Vagina (tissue), 2 donors: ENCODE results near the gene CACNA1C. TPM values are rescaled to one million over a fixed set of nuclear protein-coding genes. Genes with fewer than 3 reads are reported as not detected.

Experiments
- DNase-seq, 2 donors: peaks; one replicate each; pipeline ENCODE4 v3.0.0-alpha.2; 2017; ENCODE audit errors: extremely low spot score in 2 of 2
- H3K27ac ChIP-seq: fragments of 200-600 bp; sonication (generic); one replicate; pipeline ENCODE4 v1.5.1; 2019
- H3K27me3 ChIP-seq: fragments of 200-600 bp; sonication (generic); one replicate; pipeline ENCODE4 v1.5.1; 2019
- H3K36me3 ChIP-seq, 2 donors: fragments of 200-600 bp; sonication (generic); one replicate each; pipeline ENCODE4 v1.5.1; 2017 to 2019
- H3K4me1 ChIP-seq: fragments of 200-600 bp; sonication (generic); one replicate; pipeline ENCODE4 v1.5.1; 2019
- H3K4me3 ChIP-seq, 2 donors: fragments of 200-600 bp; sonication (generic); 1 replicate in 1 of 2; 2 replicates in 1 of 2; pipeline ENCODE4 v1.5.1; 2016 to 2019
- H3K9me3 ChIP-seq: fragments of 200-600 bp; sonication (generic); one replicate; pipeline ENCODE4 v1.5.1; 2019
- POLR2A ChIP-seq, 2 donors: fragments of 450-650 bp; IDR thresholded peaks; one replicate each; pipeline ENCODE4 v1.6.1; 2017; ENCODE audit warnings: antibody characterized with exemption in 2 of 2, mild to moderate bottlenecking in 2 of 2, moderate library complexity in 2 of 2
- POLR2AphosphoS5 ChIP-seq, 2 donors: sonication (generic); formaldehyde crosslinking; IDR thresholded peaks; one replicate each; pipeline ENCODE4 v1.9.0; 2017; ENCODE audit warnings: antibody characterized with exemption in 2 of 2, mild to moderate bottlenecking in 2 of 2, low read depth in 1 of 2; ENCODE audit not compliant: insufficient read depth in 1 of 2
- intact Hi-C: fragments of 100-400 bp; cut with DNase I; formaldehyde crosslinking; loops from one replicate; pipeline ENCODE4 v1.15.1; 2023
- total RNA-seq: library from RNA; depleted of rRNA; stranded (reverse); fragments of >200 nt; gene quantifications from one replicate; pipeline ENCODE4 v1.2.3, GENCODE V29; 2016
- TF ChIP-seq, protein P1 (sequence below), 3 experiments: fragments of 450-650 bp in 2 of 3; fragments of 200-600 bp in 1 of 3; sonication (generic) in 1 of 3; IDR thresholded peaks; one replicate each; pipeline ENCODE4 v1.5.1; 2017 to 2019; ENCODE audit warnings: antibody characterized with exemption in 3 of 3, mild to moderate bottlenecking in 2 of 3, moderate library complexity in 2 of 3

CACNA1C gene
- total RNA-seq, 1 donor from 2014 or later = 9.8 TPM

DNA sequence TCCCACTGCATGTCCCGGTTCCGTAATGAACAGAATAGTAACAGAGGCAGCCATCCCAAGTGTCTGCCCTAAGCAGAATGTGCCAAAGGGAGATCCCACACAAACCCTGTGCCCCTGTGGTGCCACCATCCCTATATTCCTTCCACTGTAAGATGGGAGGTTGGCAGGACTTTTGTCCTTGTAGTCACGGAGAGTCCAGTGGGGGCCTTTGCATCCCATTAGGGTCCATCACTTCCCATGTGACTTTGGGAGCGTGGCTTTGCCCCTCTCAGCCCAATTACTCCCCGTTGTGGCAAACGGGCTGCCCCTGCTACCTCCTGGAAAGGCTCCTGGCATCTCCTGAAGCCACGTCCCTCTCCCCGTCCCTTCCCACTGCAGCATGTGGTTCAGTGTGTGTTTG is 552.5 kb downstream of the CACNA1C start:
- peaks cover 0 to under 1% of the 10 kb centered on the region in 2 donors for H3K36me3 ChIP-seq
- TF ChIP-seq, protein P1, sequence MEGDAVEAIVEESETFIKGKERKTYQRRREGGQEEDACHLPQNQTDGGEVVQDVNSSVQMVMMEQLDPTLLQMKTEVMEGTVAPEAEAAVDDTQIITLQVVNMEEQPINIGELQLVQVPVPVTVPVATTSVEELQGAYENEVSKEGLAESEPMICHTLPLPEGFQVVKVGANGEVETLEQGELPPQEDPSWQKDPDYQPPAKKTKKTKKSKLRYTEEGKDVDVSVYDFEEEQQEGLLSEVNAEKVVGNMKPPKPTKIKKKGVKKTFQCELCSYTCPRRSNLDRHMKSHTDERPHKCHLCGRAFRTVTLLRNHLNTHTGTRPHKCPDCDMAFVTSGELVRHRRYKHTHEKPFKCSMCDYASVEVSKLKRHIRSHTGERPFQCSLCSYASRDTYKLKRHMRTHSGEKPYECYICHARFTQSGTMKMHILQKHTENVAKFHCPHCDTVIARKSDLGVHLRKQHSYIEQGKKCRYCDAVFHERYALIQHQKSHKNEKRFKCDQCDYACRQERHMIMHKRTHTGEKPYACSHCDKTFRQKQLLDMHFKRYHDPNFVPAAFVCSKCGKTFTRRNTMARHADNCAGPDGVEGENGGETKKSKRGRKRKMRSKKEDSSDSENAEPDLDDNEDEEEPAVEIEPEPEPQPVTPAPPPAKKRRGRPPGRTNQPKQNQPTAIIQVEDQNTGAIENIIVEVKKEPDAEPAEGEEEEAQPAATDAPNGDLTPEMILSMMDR (IDR thresholded peaks at IDR 0.05) = no peak
- TF ChIP-seq POLR2A (IDR thresholded peaks at IDR 0.05) (no peak), POLR2AphosphoS5 (IDR thresholded peaks at IDR 0.05; ENCODE audit: insufficient read depth in 1 of 2, low read depth in 1 of 2) (no peak)
- no peak overlapping the region for H3K27ac ChIP-seq
- no peaks in the 10 kb centered on the region for H3K27me3 ChIP-seq
- H3K4me3 ChIP-seq = no peak overlapping the region
- no peaks in the 10 kb centered on the region for H3K9me3 ChIP-seq
- intact Hi-C loops = no loop called here
- DNase-seq = no peak
- H3K4me1 ChIP-seq = no peaks in the 10 kb centered on the region

DNA sequence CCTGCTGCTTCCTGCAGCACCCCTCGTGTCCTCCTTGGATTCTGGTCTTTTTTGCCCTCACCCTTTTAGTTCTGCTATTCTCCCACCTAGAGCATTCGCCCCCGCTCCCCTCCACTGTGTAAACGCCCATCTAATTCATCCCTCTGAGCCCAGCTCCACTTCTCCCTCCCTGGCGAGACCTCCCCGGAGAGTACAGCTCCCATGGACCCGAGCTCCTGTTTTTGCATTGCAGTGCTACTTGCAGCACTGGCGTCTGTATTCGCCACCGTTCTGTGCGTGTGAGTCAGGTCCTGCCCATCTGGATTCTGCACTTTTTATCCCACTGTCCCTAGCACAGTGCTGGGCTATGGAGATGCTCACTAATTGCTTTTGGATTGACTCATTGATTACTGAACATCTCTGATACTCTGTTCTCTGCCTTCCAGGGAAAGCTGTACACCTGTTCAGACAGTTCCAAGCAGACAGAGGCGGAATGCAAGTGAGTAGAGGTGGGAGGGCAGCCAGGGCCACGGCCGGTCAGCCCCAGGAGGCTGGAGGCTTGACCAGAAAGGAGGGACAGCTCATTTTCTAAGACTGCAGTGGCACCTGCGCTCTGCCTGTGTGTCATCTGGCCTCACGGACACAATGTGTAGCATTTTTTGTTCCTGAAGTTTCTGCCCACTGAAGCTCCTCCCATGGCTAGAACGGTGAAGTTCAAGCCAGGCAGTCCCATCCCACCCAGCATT is 553.6 kb downstream of the CACNA1C start:
- Histone ChIP-seq H3K27me3 (no peaks in the 10 kb centered on the region), H3K4me1 (no peaks in the 10 kb centered on the region), H3K27ac (no peak overlapping the region), H3K9me3 (no peaks in the 10 kb centered on the region), H3K4me3 (no peak overlapping the region), H3K36me3 (peaks cover 0 to 5% of the 10 kb centered on the region in 2 donors)
- no peak for DNase-seq
- intact Hi-C loops = no loop called here
- TF ChIP-seq, protein P1 (IDR thresholded peaks at IDR 0.05) = no peak
- TF ChIP-seq POLR2AphosphoS5 (IDR thresholded peaks at IDR 0.05; ENCODE audit: insufficient read depth in 1 of 2, low read depth in 1 of 2) = no peak
- TF ChIP-seq POLR2A (IDR thresholded peaks at IDR 0.05) = no peak

DNA sequence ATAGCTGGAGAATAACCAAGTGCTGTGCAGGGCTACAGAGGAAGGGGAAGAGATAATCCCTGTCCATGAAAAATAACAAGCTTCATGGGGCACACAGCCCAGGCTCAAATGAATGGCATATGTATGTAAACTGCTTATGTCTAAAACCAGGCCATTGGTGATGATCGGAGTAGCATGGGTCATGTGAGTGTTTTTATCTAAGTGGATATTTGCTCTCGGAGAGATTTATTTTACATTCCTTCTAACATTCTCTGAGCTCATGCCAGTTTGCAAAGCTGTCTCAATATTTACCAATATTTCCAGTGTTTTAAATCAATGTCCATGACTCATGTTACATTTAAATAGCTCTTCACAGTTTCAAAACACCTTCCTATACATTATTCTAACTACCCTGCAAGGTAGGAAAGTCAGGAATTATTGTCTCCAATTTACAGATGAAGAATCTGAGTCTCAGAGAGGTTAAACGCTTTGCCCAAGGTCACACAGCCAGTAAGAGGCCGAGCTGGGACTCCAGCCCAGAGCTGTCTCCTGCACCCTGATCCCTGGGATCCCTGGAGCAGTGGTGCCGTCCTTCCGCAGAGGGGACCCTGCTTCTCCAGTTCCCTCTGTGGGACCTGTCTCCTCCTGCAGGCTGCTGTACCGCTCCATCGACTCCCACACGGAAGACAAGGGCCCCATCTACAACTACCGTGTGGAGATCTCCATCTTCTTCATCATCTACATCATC is 555.3 kb downstream of the CACNA1C start:
- intact Hi-C loops = no loop called here

DNA sequence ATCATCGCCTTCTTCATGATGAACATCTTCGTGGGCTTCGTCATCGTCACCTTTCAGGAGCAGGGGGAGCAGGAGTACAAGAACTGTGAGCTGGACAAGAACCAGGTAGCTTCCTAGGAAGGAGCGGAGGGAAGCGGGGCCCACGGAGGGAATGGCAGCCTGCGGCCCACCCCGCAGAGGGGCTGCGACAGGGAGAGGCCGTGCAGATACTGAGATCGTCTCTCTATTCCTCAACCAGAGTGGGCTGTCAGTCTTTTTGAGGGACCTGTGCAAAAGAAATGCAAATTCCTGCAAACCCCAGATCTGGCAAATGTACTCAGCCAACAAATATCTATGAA is 555.8 kb downstream of the CACNA1C start:
- no peak for DNase-seq
- Histone ChIP-seq H3K27me3 (no peaks in the 10 kb centered on the region), H3K4me1 (peaks cover 6% of the 10 kb centered on the region), H3K36me3 (peaks cover 0 to 5% of the 10 kb centered on the region in 2 donors), H3K4me3 (no peak overlapping the region), H3K27ac (no peak overlapping the region), H3K9me3 (no peaks in the 10 kb centered on the region)
- intact Hi-C loops = no loop called here
- TF ChIP-seq, protein P1 (IDR thresholded peaks at IDR 0.05) = no peak
- TF ChIP-seq POLR2A (IDR thresholded peaks at IDR 0.05) (no peak), POLR2AphosphoS5 (IDR thresholded peaks at IDR 0.05; ENCODE audit: insufficient read depth in 1 of 2, low read depth in 1 of 2) (no peak)

More for the DNA sequence above, 555.3 kb downstream of the CACNA1C start:
- no peak for DNase-seq
- Histone ChIP-seq H3K4me3 (no peak overlapping the region), H3K36me3 (peaks cover 0 to 5% of the 10 kb centered on the region in 2 donors), H3K4me1 (peaks cover under 1% of the 10 kb centered on the region), H3K9me3 (no peaks in the 10 kb centered on the region), H3K27me3 (no peaks in the 10 kb centered on the region), H3K27ac (no peak overlapping the region)
- TF ChIP-seq POLR2A (IDR thresholded peaks at IDR 0.05) (no peak), POLR2AphosphoS5 (IDR thresholded peaks at IDR 0.05; ENCODE audit: insufficient read depth in 1 of 2, low read depth in 1 of 2) (no peak)
- TF ChIP-seq, protein P1 (IDR thresholded peaks at IDR 0.05) = no peak

DNA sequence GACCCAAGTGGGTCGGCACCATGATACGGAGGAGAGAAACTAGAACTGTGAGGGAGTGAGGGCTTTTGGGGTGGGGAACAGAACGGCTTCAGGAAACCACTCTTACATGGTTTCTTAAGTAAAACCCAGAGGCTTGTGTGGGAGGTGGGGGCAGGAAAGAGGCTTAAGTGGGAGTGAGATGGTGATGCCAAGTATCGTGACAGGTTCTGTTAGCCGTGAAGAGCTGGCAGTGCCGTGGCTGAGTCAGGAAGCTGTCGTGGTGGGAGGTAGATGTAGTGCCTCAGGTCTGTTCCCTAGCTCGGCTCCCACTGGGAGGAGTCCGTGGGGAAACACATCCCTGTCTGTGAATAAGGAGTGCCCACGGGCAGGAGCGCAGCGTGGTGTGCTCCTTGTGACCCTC is 556.2 kb downstream of the CACNA1C start:
- DNase-seq = no peak
- TF ChIP-seq POLR2AphosphoS5 (IDR thresholded peaks at IDR 0.05; ENCODE audit: insufficient read depth in 1 of 2, low read depth in 1 of 2) (no peak), POLR2A (IDR thresholded peaks at IDR 0.05) (no peak)
- TF ChIP-seq, protein P1 (IDR thresholded peaks at IDR 0.05) = no peak
- H3K4me1 ChIP-seq = peaks cover 9% of the 10 kb centered on the region
- intact Hi-C loops = no loop called here
- no peak overlapping the region for H3K27ac ChIP-seq
- peaks cover 0 to 5% of the 10 kb centered on the region in 2 donors for H3K36me3 ChIP-seq
- H3K9me3 ChIP-seq = no peaks in the 10 kb centered on the region
- H3K27me3 ChIP-seq = no peaks in the 10 kb centered on the region
- H3K4me3 ChIP-seq = no peak overlapping the region
